HCT116 (cell line): Measurements from ENCODE around the gene OR10H4.

ENCODE experiments used
- EGR1 ChIP-seq: IDR thresholded peaks from 2 replicates; pipeline ENCODE4 v1.6.1; 2012; ENCODE audit warnings: low read depth
- EZH2 ChIP-seq: fragments of 200-600 bp; sonication (generic); IDR thresholded peaks from 2 replicates; pipeline ENCODE4 v1.6.1; 2017; ENCODE audit warnings: antibody characterized with exemption, mixed run types
- POLR2A ChIP-seq: IDR thresholded peaks from 2 replicates; pipeline ENCODE4 v1.7.0; 2011; ENCODE audit warnings: borderline replicate concordance; ENCODE audit not compliant: insufficient read depth, insufficient read length; ENCODE audit errors: extremely low read depth
- POLR2AphosphoS5 ChIP-seq: IDR thresholded peaks from 2 replicates; pipeline ENCODE4 v1.6.1; 2011; ENCODE audit warnings: mild to moderate bottlenecking, low read depth, low read length, moderate library complexity
- SIN3A ChIP-seq: IDR thresholded peaks from 2 replicates; pipeline ENCODE4 v1.6.1; 2012; ENCODE audit warnings: low read depth
- SP1 ChIP-seq: IDR thresholded peaks from 2 replicates; pipeline ENCODE4 v1.6.1; 2012; ENCODE audit warnings: low read depth
- SRF ChIP-seq: IDR thresholded peaks from 2 replicates; pipeline ENCODE4 v1.6.1; 2012; ENCODE audit warnings: low read depth
- TCF7L2 ChIP-seq: IDR thresholded peaks from 2 replicates; pipeline ENCODE4 v1.7.0; 2011; ENCODE audit warnings: borderline replicate concordance, inconsistent platforms; ENCODE audit not compliant: insufficient read depth, insufficient read length; ENCODE audit errors: extremely low read depth
- YY1 ChIP-seq: IDR thresholded peaks from 2 replicates; pipeline ENCODE4 v1.6.1; 2011; ENCODE audit warnings: low read length, low read depth, moderate library complexity, mild to moderate bottlenecking; ENCODE audit not compliant: insufficient replicate concordance; ENCODE audit errors: extremely low read depth
- TF ChIP-seq, protein P1 (sequence below), 3 experiments: fragments of 200-600 bp in 1 of 3; sonication (generic) in 1 of 3; IDR thresholded peaks in 2 of 3; conservative IDR thresholded peaks in 1 of 3; 2 replicates each; pipeline ENCODE4 v1.5.1; 2012 to 2017; ENCODE audit warnings: low read depth in 2 of 3, low read length in 2 of 3, antibody characterized with exemption in 1 of 3, borderline replicate concordance in 1 of 3, control low read depth in 1 of 3, mild to moderate bottlenecking in 1 of 3, mixed read lengths in 1 of 3, mixed run types in 1 of 3, moderate library complexity in 1 of 3; ENCODE audit not compliant: insufficient read depth in 1 of 3

DNA sequence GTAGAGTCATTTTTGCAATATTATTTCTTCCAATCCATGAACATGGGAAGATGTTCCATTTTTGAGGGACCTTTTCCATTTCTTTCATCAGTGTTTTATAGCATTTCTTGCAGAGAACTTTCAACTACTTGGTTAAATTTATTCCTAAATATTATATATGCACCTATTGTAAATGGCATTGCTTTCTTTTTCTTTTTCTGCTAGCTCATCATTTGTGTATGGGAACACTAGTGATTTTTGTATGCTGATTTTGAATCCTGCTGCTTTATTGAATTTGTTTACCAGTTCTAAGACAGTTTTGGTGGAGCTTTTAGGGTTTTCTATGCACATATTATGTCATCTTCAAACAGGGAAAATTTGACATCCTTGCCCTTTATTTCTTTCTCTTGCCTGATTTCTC, 43.8 kb upstream of the OR10H4 start:
- TF ChIP-seq SIN3A: no peak
- TF ChIP-seq TCF7L2: no peak
- no peak for TF ChIP-seq EGR1
- TF ChIP-seq, protein P1, sequence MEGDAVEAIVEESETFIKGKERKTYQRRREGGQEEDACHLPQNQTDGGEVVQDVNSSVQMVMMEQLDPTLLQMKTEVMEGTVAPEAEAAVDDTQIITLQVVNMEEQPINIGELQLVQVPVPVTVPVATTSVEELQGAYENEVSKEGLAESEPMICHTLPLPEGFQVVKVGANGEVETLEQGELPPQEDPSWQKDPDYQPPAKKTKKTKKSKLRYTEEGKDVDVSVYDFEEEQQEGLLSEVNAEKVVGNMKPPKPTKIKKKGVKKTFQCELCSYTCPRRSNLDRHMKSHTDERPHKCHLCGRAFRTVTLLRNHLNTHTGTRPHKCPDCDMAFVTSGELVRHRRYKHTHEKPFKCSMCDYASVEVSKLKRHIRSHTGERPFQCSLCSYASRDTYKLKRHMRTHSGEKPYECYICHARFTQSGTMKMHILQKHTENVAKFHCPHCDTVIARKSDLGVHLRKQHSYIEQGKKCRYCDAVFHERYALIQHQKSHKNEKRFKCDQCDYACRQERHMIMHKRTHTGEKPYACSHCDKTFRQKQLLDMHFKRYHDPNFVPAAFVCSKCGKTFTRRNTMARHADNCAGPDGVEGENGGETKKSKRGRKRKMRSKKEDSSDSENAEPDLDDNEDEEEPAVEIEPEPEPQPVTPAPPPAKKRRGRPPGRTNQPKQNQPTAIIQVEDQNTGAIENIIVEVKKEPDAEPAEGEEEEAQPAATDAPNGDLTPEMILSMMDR (IDR thresholded peaks at IDR 0.05 in 2 of 3, conservative IDR thresholded peaks at IDR 0.05 in 1 of 3; ENCODE audit: borderline replicate concordance in 1 of 3, insufficient read depth in 1 of 3, low read depth in 2 of 3, low read length in 2 of 3): no peak
- no peak for TF ChIP-seq POLR2AphosphoS5
- no peak for TF ChIP-seq EZH2
- TF ChIP-seq SRF: no peak
- TF ChIP-seq SP1: no peak
- no peak for TF ChIP-seq POLR2A
- TF ChIP-seq YY1: no peak
